ENCODE measurements around the gene CARD8. TPM values are rescaled to one million over a fixed set of nuclear protein-coding genes. Genes with fewer than 3 reads are reported as not detected.

The CARD8 gene
- total RNA-seq, 1 donor from 2014 or later: 41.0 TPM

- intact Hi-C loops (cut with DNase I): no loop called here
- Histone ChIP-seq H3K4me3 (no peak overlapping the region), H3K9me3 (no peaks in the 10 kb centered on the region), H3K27ac (no peak overlapping the region), H3K4me1 (no peaks in the 10 kb centered on the region), H3K27me3 (no peaks in the 10 kb centered on the region), H3K36me3 (peaks cover 4 to 5% of the 10 kb centered on the region in 2 donors)
- DNase-seq (ENCODE audit: low spot score in 2 of 2): no peak
- no peak for TF ChIP-seq CTCF (IDR thresholded peaks at IDR 0.05)
Measured at GRCh38 chr19:48190885-48191284, 64.8 kb downstream of the CARD8 start.

- Histone ChIP-seq H3K9me3 (no peaks in the 10 kb centered on the region), H3K4me1 (no peaks in the 10 kb centered on the region), H3K27ac (no peak overlapping the region), H3K36me3 (peaks cover 4 to 5% of the 10 kb centered on the region in 2 donors), H3K27me3 (no peaks in the 10 kb centered on the region), H3K4me3 (no peak overlapping the region)
- DNase-seq (ENCODE audit: low spot score in 2 of 2): peak in 1 of 2 donors; percentile 57
- no peak for TF ChIP-seq CTCF (IDR thresholded peaks at IDR 0.05)
- intact Hi-C loops (cut with DNase I): no loop called here
Measured at GRCh38 chr19:48190288-48190884, 65.3 kb downstream of the CARD8 start.

GRCh38 chr19:48186541-48186991 lies 69.1 kb downstream of the CARD8 start:
- Histone ChIP-seq H3K27me3 (no peaks in the 10 kb centered on the region), H3K4me3 (no peak overlapping the region), H3K36me3 (peaks cover 4 to 12% of the 10 kb centered on the region in 2 donors), H3K9me3 (peaks cover 0 to 4% of the 10 kb centered on the region in 2 donors), H3K27ac (no peak overlapping the region), H3K4me1 (no peaks in the 10 kb centered on the region)
- TF ChIP-seq CTCF (IDR thresholded peaks at IDR 0.05): no peak
- DNase-seq (ENCODE audit: low spot score in 2 of 2): peak in 1 of 2 donors; percentile 52
- intact Hi-C loops (cut with DNase I): no loop called here

- Histone ChIP-seq H3K36me3 (peaks cover 4 to 12% of the 10 kb centered on the region in 2 donors), H3K9me3 (peaks cover 0 to 9% of the 10 kb centered on the region in 2 donors), H3K4me1 (no peaks in the 10 kb centered on the region), H3K4me3 (no peak overlapping the region), H3K27me3 (no peaks in the 10 kb centered on the region), H3K27ac (no peak overlapping the region)
- intact Hi-C loops (cut with DNase I): no loop called here
- TF ChIP-seq CTCF (IDR thresholded peaks at IDR 0.05): no peak
- peak in 1 of 2 donors; percentile 28 for DNase-seq (ENCODE audit: low spot score in 2 of 2)
Measured at GRCh38 chr19:48186015-48186414, 69.7 kb downstream of the CARD8 start.

- H3K4me3 ChIP-seq: no peak overlapping the region
- H3K9me3 ChIP-seq: peaks cover 0 to 12% of the 10 kb centered on the region in 2 donors
- DNase-seq (ENCODE audit: low spot score in 2 of 2): no peak
- peaks cover 0 to 20% of the 10 kb centered on the region in 2 donors for H3K36me3 ChIP-seq
- H3K4me1 ChIP-seq: no peaks in the 10 kb centered on the region
- TF ChIP-seq CTCF (IDR thresholded peaks at IDR 0.05): no peak
- H3K27ac ChIP-seq: no peak overlapping the region
- intact Hi-C loops (cut with DNase I): no loop called here
- H3K27me3 ChIP-seq: no peaks in the 10 kb centered on the region
Measured at GRCh38 chr19:48183356-48183755, 72.4 kb downstream of the CARD8 start.

Data from ascending aorta (tissue), 2 donors.